Nephron progenitor cell (in vitro differentiated cells): Measurements from ENCODE around the gene GAA.

Source experiments
- DNase-seq: peaks from one replicate; pipeline ENCODE4 v3.0.0; 2021
- H3K27ac Mint-ChIP-seq: 2 replicates; pipeline ENCODE4 v1.8.0; 2021; ENCODE audit warnings: mild to moderate bottlenecking, moderate library complexity, mixed read lengths
- H3K27me3 Mint-ChIP-seq: 2 replicates; pipeline ENCODE4 v1.8.0; 2021; ENCODE audit warnings: mild to moderate bottlenecking, low read depth, mixed read lengths; ENCODE audit not compliant: poor library complexity
- H3K36me3 Mint-ChIP-seq: 2 replicates; pipeline ENCODE4 v1.8.0; 2021; ENCODE audit warnings: low read depth, mixed read lengths
- H3K4me1 Mint-ChIP-seq: 2 replicates; pipeline ENCODE4 v1.8.0; 2021; ENCODE audit warnings: mixed read lengths
- H3K4me3 Mint-ChIP-seq: 2 replicates; pipeline ENCODE4 v1.8.0; 2021; ENCODE audit warnings: mild to moderate bottlenecking, moderate library complexity, mixed read lengths
- H3K9me3 Mint-ChIP-seq: 2 replicates; pipeline ENCODE4 v1.8.0; 2021; ENCODE audit warnings: mild to moderate bottlenecking, moderate library complexity, mixed read lengths
- TF ChIP-seq, protein P1 (sequence below): fragments of 200-600 bp; sonication (generic); IDR thresholded peaks from 2 replicates; pipeline ENCODE4 v1.5.0; 2021; ENCODE audit warnings: antibody characterized with exemption

Gene GAA

DNA sequence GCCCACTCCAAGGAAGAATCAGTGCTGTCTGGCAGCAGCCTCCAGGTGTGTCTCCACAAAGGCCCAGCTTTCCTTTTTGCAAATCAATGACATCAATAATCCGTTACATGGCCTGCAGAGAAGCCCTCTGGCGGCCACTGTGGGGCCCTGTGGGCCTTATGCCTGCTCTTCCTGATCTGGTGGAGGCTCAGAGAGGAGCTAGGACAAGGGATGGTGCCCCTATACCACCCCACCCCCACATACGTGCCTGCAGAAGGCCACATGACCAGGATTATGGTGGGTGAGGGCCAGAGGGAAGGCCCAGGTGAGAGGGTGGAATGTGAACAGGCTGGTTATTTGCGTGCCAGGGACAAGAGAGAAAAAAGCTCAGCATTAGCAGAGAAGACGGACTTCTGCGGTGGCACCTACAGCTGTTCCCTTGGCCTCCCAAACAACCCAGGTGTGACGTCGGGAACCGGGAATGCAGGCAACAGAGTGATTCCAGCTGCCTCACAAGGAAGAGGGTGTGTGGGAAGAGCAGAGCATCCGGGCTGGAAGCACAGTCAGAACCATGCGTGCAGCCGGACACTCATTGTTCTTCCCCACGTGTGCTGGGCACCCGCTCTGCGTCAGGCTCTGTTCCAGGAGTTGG, 23.1 kb downstream of the GAA start:
- TF ChIP-seq, protein P1, sequence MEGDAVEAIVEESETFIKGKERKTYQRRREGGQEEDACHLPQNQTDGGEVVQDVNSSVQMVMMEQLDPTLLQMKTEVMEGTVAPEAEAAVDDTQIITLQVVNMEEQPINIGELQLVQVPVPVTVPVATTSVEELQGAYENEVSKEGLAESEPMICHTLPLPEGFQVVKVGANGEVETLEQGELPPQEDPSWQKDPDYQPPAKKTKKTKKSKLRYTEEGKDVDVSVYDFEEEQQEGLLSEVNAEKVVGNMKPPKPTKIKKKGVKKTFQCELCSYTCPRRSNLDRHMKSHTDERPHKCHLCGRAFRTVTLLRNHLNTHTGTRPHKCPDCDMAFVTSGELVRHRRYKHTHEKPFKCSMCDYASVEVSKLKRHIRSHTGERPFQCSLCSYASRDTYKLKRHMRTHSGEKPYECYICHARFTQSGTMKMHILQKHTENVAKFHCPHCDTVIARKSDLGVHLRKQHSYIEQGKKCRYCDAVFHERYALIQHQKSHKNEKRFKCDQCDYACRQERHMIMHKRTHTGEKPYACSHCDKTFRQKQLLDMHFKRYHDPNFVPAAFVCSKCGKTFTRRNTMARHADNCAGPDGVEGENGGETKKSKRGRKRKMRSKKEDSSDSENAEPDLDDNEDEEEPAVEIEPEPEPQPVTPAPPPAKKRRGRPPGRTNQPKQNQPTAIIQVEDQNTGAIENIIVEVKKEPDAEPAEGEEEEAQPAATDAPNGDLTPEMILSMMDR, result peak; percentile 55
- Mint-ChIP-seq H3K36me3 (no peaks in the 10 kb centered on the region), H3K27me3 (peaks cover 10% of the 10 kb centered on the region), H3K4me1 (peaks cover 16% of the 10 kb centered on the region), H3K27ac (no peak overlapping the region), H3K9me3 (no peaks in the 10 kb centered on the region), H3K4me3 (no peak overlapping the region)
- DNase-seq, result no peak

DNA sequence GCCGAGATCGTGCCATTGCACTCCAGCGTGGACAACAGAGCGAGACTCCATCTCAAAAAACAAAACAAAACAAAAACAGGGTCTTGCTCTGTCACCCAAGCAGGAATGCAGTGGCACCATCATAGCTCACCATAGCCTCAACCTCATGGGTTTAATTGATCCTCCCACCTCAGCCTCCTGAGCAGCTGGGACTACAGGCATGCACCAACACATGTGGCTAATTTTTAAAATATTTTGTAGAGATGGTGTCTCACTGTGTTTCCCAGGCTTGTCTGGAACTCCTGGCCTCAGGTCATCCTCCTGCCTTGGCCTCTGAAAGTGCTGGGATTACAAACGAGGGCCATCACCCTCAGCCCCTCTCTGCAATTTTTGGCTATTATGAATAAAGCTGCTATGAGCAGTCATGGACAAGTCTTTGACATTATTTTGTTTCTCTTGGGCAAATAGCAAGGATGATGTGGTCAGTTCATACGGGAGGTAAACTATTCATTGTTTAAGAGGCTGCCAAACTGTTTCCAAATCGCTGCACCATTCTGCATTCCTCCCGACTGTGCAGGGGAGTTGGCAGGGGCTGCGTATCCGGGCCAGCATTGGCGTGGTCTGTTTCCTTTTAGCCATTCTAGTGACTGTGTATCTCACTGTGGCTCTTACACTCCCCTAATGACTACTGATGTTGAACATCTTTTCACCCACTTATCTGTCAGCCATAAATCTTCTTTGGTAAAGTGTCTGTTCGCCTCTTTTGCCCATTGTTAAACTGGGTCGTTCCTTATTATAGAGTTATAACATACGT, 24.5 kb downstream of the GAA start:
- peaks cover 16% of the 10 kb centered on the region for H3K4me1 Mint-ChIP-seq
- peaks cover 11% of the 10 kb centered on the region for H3K27me3 Mint-ChIP-seq
- no peak overlapping the region for H3K27ac Mint-ChIP-seq
- no peak overlapping the region for H3K4me3 Mint-ChIP-seq
- TF ChIP-seq, protein P1, result no peak
- DNase-seq, result no peak
- H3K9me3 Mint-ChIP-seq, result no peaks in the 10 kb centered on the region
- H3K36me3 Mint-ChIP-seq, result no peaks in the 10 kb centered on the region

DNA sequence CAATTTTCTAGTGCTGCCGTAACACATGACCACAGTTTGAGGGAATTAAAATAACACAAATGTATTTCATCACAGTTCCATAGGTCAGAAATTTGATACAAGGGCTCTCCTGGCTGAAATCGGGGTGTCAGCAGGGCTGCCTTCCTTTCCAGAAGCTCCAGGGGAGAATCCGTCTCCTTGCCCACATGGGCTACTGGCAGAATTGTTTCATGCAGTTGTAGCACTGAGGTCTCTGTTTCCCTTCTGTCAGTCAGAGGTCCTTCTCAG, 25.0 kb downstream of the GAA start:
- TF ChIP-seq, protein P1, result no peak
- H3K4me3 Mint-ChIP-seq, result no peak overlapping the region
- no peaks in the 10 kb centered on the region for H3K36me3 Mint-ChIP-seq
- no peaks in the 10 kb centered on the region for H3K9me3 Mint-ChIP-seq
- H3K27ac Mint-ChIP-seq, result no peak overlapping the region
- peaks cover 12% of the 10 kb centered on the region for H3K27me3 Mint-ChIP-seq
- DNase-seq, result no peak
- peaks cover 16% of the 10 kb centered on the region for H3K4me1 Mint-ChIP-seq

DNA sequence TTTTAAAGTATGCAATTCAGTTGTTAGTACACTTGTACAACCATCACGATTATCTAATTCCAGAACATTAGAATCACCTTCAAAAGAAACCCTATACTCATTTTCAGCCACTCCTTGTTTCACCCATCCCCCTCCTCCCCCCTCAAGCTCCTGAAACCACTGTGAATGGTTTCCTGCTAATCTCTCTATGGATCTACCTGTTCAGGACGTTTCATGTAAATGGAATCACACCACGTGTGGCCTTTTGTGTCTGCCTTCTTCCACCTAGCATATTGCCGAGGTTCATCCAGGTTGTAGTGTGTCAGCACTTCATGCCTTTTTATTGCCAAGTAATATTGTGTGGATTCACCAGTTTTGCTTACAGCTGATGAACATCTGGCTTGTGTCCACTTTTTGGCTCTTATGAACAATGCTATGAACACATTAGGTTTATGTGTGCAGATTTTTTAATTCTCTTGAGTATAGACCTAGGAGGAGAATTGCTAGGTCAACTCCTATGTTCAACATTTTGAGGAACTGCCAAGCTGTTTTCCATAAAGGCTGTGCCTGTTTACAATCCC, 27.7 kb downstream of the GAA start:
- TF ChIP-seq, protein P1, result no peak
- peaks cover 12% of the 10 kb centered on the region for H3K4me1 Mint-ChIP-seq
- DNase-seq, result no peak
- no peaks in the 10 kb centered on the region for H3K9me3 Mint-ChIP-seq
- H3K4me3 Mint-ChIP-seq, result no peak overlapping the region
- H3K27ac Mint-ChIP-seq, result no peak overlapping the region
- H3K27me3 Mint-ChIP-seq, result peaks cover 15% of the 10 kb centered on the region
- H3K36me3 Mint-ChIP-seq, result peaks cover 12% of the 10 kb centered on the region

DNA sequence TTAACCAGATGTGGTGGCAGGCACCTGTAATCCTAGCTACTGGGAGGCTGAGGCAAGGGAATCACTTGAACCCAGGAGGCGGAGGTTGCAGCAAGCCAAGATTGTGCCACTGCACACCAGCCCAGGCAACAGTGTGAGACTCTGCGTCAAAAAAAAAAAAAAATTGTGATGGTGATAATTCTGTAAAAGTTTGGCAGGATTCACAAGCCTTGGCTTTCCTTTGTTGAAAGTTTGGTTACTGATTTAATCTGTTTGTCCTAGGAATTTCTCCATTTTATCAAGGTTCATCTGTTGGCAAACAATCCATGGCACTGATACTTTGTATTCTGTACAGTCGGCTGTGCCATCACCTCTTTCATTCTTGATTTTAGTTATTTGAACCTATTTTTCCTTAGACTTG, 29.6 kb downstream of the GAA start:
- H3K4me3 Mint-ChIP-seq, result no peak overlapping the region
- no peak overlapping the region for H3K27ac Mint-ChIP-seq
- H3K4me1 Mint-ChIP-seq, result peaks cover 5% of the 10 kb centered on the region
- H3K27me3 Mint-ChIP-seq, result peaks cover 11% of the 10 kb centered on the region
- TF ChIP-seq, protein P1, result no peak
- no peak for DNase-seq
- H3K36me3 Mint-ChIP-seq, result peaks cover 28% of the 10 kb centered on the region
- H3K9me3 Mint-ChIP-seq, result no peaks in the 10 kb centered on the region
